Measurements from ENCODE around the gene YY1. TPM values are rescaled to one million over a fixed set of nuclear protein-coding genes. Genes with fewer than 3 reads are reported as not detected.

The YY1 gene
- total RNA-seq, 1 donor from 2014 or later = 58.9 TPM

- H2AFZ ChIP-seq (replicated peaks) = no peak overlapping the region
- peaks cover 17% of the 10 kb centered on the region for H3K4me1 Mint-ChIP-seq
- H3K27ac Mint-ChIP-seq = no peak overlapping the region
- no peaks in the 10 kb centered on the region for H3K36me3 ChIP-seq
- no peak overlapping the region for H3K4me3 Mint-ChIP-seq
- H3F3A ChIP-seq (ENCODE audit: low read depth) = peaks cover 26% of the 10 kb centered on the region
- H4K20me1 ChIP-seq (ENCODE audit: low read depth) = peaks cover 85% of the 10 kb centered on the region
- H3K4me3 ChIP-seq = no peak overlapping the region
- no peaks in the 10 kb centered on the region for H3K9me3 ChIP-seq (ENCODE audit: low read depth)
- H3K9ac ChIP-seq = no peak overlapping the region
- H3K79me2 ChIP-seq (ENCODE audit: low read depth) = peaks cover 17% of the 10 kb centered on the region
- no peaks in the 10 kb centered on the region for H3K27me3 ChIP-seq
- TF ChIP-seq EZH2phosphoT487 (IDR thresholded peaks at IDR 0.05) = no peak
- TF ChIP-seq CTCF (IDR thresholded peaks at IDR 0.05) = no peak
- TF ChIP-seq EZH2 (IDR thresholded peaks at IDR 0.05) = no peak
- no peak overlapping the region for H3K4me2 ChIP-seq
- H3K27ac ChIP-seq = no peak overlapping the region
- H3K36me3 Mint-ChIP-seq = peaks cover 2% of the 10 kb centered on the region
- no peaks in the 10 kb centered on the region for H3K9me3 Mint-ChIP-seq
- H3K27me3 Mint-ChIP-seq (ENCODE audit: insufficient read depth, low read depth) = peaks cover 3% of the 10 kb centered on the region
- no peak for DNase-seq (ENCODE audit: low spot score)
- no peaks in the 10 kb centered on the region for H3K4me1 ChIP-seq
Observed at GRCh38 chr14:100291305-100292075, 52.5 kb downstream of the YY1 start.

- Mint-ChIP-seq H3K27ac (no peak overlapping the region), H3K9me3 (no peaks in the 10 kb centered on the region), H3K4me1 (peaks cover 13% of the 10 kb centered on the region), H3K36me3 (peaks cover 7% of the 10 kb centered on the region), H3K27me3 (ENCODE audit: insufficient read depth, low read depth) (peaks cover 3% of the 10 kb centered on the region), H3K4me3 (no peak overlapping the region)
- H2AFZ ChIP-seq (replicated peaks) = no peak overlapping the region
- H3K9me3 ChIP-seq (ENCODE audit: low read depth) = no peaks in the 10 kb centered on the region
- H3K4me2 ChIP-seq = no peak overlapping the region
- no peaks in the 10 kb centered on the region for H3K27me3 ChIP-seq
- no peak overlapping the region for H3K27ac ChIP-seq
- H4K20me1 ChIP-seq (ENCODE audit: low read depth) = peaks cover 86% of the 10 kb centered on the region
- no peak for DNase-seq (ENCODE audit: low spot score)
- TF ChIP-seq EZH2phosphoT487 (IDR thresholded peaks at IDR 0.05) (no peak), CTCF (IDR thresholded peaks at IDR 0.05) (no peak), EZH2 (IDR thresholded peaks at IDR 0.05) (no peak)
- H3K36me3 ChIP-seq = no peaks in the 10 kb centered on the region
- no peak overlapping the region for H3K9ac ChIP-seq
- H3K79me2 ChIP-seq (ENCODE audit: low read depth) = peaks cover 25% of the 10 kb centered on the region
- H3K4me1 ChIP-seq = no peaks in the 10 kb centered on the region
- H3K4me3 ChIP-seq = no peak overlapping the region
- peaks cover 18% of the 10 kb centered on the region for H3F3A ChIP-seq (ENCODE audit: low read depth)
Observed at GRCh38 chr14:100292301-100292775, 53.4 kb downstream of the YY1 start.

GRCh38 chr14:100292776-100293461 is 54.0 kb downstream of the YY1 start:
- Mint-ChIP-seq H3K4me3 (no peak overlapping the region), H3K9me3 (no peaks in the 10 kb centered on the region), H3K4me1 (peaks cover 12% of the 10 kb centered on the region), H3K36me3 (peaks cover 7% of the 10 kb centered on the region), H3K27me3 (ENCODE audit: insufficient read depth, low read depth) (peaks cover 3% of the 10 kb centered on the region), H3K27ac (no peak overlapping the region)
- H3K4me1 ChIP-seq = no peaks in the 10 kb centered on the region
- no peak overlapping the region for H2AFZ ChIP-seq (replicated peaks)
- no peak overlapping the region for H3K4me3 ChIP-seq
- H3F3A ChIP-seq (ENCODE audit: low read depth) = peaks cover 16% of the 10 kb centered on the region
- no peak for DNase-seq (ENCODE audit: low spot score)
- peaks cover 31% of the 10 kb centered on the region for H3K79me2 ChIP-seq (ENCODE audit: low read depth)
- no peak overlapping the region for H3K4me2 ChIP-seq
- no peak overlapping the region for H3K9ac ChIP-seq
- no peak overlapping the region for H3K27ac ChIP-seq
- TF ChIP-seq EZH2phosphoT487 (IDR thresholded peaks at IDR 0.05) (no peak), EZH2 (IDR thresholded peaks at IDR 0.05) (no peak), CTCF (IDR thresholded peaks at IDR 0.05) (no peak)
- H3K36me3 ChIP-seq = no peaks in the 10 kb centered on the region
- H3K9me3 ChIP-seq (ENCODE audit: low read depth) = no peaks in the 10 kb centered on the region
- H4K20me1 ChIP-seq (ENCODE audit: low read depth) = peaks cover 86% of the 10 kb centered on the region
- H3K27me3 ChIP-seq = no peaks in the 10 kb centered on the region

All from neural progenitor cell (in vitro differentiated cells).